C4-2B (cell line): ENCODE data around the gene SETBP1.

Source experiments
- CTCF ChIP-seq: fragments of 450-650 bp; conservative IDR thresholded peaks from 2 replicates; pipeline ENCODE4 v1.5.1; 2017; ENCODE audit warnings: mild to moderate bottlenecking
- ZFX ChIP-seq: fragments of 450-650 bp; IDR thresholded peaks from 2 replicates; pipeline ENCODE4 v1.6.1; 2017

GRCh38 chr18:44807766-44808165 lies 127.1 kb downstream of the SETBP1 start:
- no peak for TF ChIP-seq CTCF
- TF ChIP-seq ZFX = no peak
